H1 (cell line): ENCODE results near the gene PRRC2A. TPM values are rescaled to one million over a fixed set of nuclear protein-coding genes. Genes with fewer than 3 reads are reported as not detected.

Experiments used
- CTCF ChIA-PET: fragments of 300-600 bp; sonication (Branson Sonifier 250); formaldehyde crosslinking; loops from one replicate; lab custom pipeline; 2021; ENCODE audit not compliant: partially characterized antibody; lab: Charles Lee
- POLR2A ChIA-PET: fragments of 300-600 bp; sonication (Branson Sonifier 250); formaldehyde crosslinking; loops from one replicate; lab custom pipeline; 2021; ENCODE audit warnings: inconsistent platforms; ENCODE audit not compliant: partially characterized antibody; lab: Charles Lee
- DNase-seq, 2 experiments: peaks; one replicate each; pipeline versions ENCODE4 v3.0.0 to v3.0.0-alpha.2; 2010 to 2022; ENCODE audit warnings: low spot score in 2 of 2, low read depth in 1 of 2, mixed read lengths in 1 of 2
- FAIRE-seq: peaks from 2 replicates; lab custom pipeline; 2011; peaks lifted over from hg19 to GRCh38; lab: Jason Lieb, UNC
- H2AFZ ChIP-seq: 2 replicates; pipeline ENCODE4 v1.8.1; 2012; ENCODE audit warnings: low read length, inconsistent platforms
- H2AK5ac ChIP-seq: 2 replicates; pipeline ENCODE4 v1.6.1; 2013; ENCODE audit warnings: low read depth, low read length
- H2BK120ac ChIP-seq: replicated peaks from 2 replicates; pipeline ENCODE3; 2013; ENCODE audit warnings: low read depth, low read length, inconsistent platforms
- H2BK12ac ChIP-seq: 2 replicates; pipeline ENCODE4 v1.6.1; 2013; ENCODE audit warnings: low read depth, low read length
- H2BK15ac ChIP-seq: 2 replicates; pipeline ENCODE4 v1.6.1; 2013; ENCODE audit warnings: low read length
- H2BK20ac ChIP-seq: 2 replicates; pipeline ENCODE4 v1.6.1; 2013; ENCODE audit warnings: low read length
- H2BK5ac ChIP-seq: 2 replicates; pipeline ENCODE4 v1.6.1; 2013; ENCODE audit warnings: low read depth, low read length
- H3K14ac ChIP-seq: 2 replicates; pipeline ENCODE4 v1.6.1; 2013; ENCODE audit warnings: inconsistent platforms; ENCODE audit not compliant: insufficient read length
- H3K18ac ChIP-seq: 2 replicates; pipeline ENCODE4 v1.6.1; 2013; ENCODE audit warnings: low read length; ENCODE audit errors: extremely low read depth
- H3K23ac ChIP-seq: 2 replicates; pipeline ENCODE4 v1.6.1; 2013; ENCODE audit warnings: inconsistent platforms; ENCODE audit not compliant: insufficient read length
- H3K23me2 ChIP-seq: 2 replicates; pipeline ENCODE4 v1.6.1; 2013; ENCODE audit warnings: low read depth, low read length
- H3K27ac ChIP-seq: 2 replicates; pipeline ENCODE4 v1.6.1; 2011; ENCODE audit warnings: low read depth, low read length, inconsistent platforms
- H3K27me3 ChIP-seq, 4 experiments: replicated peaks in 1 of 4; 1 replicate in 1 of 4; 2 replicates in 3 of 4; pipeline versions ENCODE4 v1.6.1 to v1.8.1; 2011 to 2013; ENCODE audit warnings: low read length in 3 of 4, mild to moderate bottlenecking in 3 of 4, inconsistent platforms in 2 of 4, mixed read lengths in 2 of 4, moderate library complexity in 1 of 4; ENCODE audit not compliant: control insufficient read depth in 3 of 4, insufficient read depth in 3 of 4; ENCODE audit errors: extremely low read depth in 1 of 4
- H3K36me3 ChIP-seq, 4 experiments: 2 replicates each; pipeline versions ENCODE4 v1.6.1 to v1.8.1; 2011 to 2013; ENCODE audit warnings: mild to moderate bottlenecking in 4 of 4, low read length in 3 of 4, moderate library complexity in 2 of 4, control low read depth in 1 of 4, inconsistent platforms in 1 of 4; ENCODE audit not compliant: insufficient read depth in 4 of 4, control insufficient read depth in 2 of 4
- H3K4ac ChIP-seq: replicated peaks from 2 replicates; pipeline ENCODE3; 2013; ENCODE audit warnings: low read length, low read depth, mixed read lengths, inconsistent platforms; ENCODE audit not compliant: insufficient read length
- H3K4me1 ChIP-seq, 4 experiments: replicated peaks in 1 of 4; 1 replicate in 1 of 4; 2 replicates in 3 of 4; pipeline versions ENCODE4 v1.6.1 to v1.8.1; 2011 to 2013; ENCODE audit warnings: low read length in 3 of 4, inconsistent platforms in 2 of 4, mixed read lengths in 1 of 4; ENCODE audit not compliant: insufficient read depth in 4 of 4, control insufficient read depth in 3 of 4
- H3K4me2 ChIP-seq, 2 experiments: 2 replicates each; pipeline versions ENCODE4 v1.6.1 to v1.8.1; 2011 to 2013; ENCODE audit warnings: low read depth in 2 of 2, low read length in 2 of 2, control low read depth in 1 of 2, inconsistent platforms in 1 of 2, mild to moderate bottlenecking in 1 of 2; ENCODE audit not compliant: insufficient read depth in 1 of 2
- H3K4me3 ChIP-seq, 4 experiments: fragments of 200-600, 300-600 bp in 1 of 4; sonication (generic), shearing (Covaris generic), sonication (Bioruptor Twin) in 1 of 4; 2 replicates each; pipeline versions ENCODE4 v1.5.1 to v1.8.1; 2011 to 2016; ENCODE audit warnings: low read length in 4 of 4, low read depth in 3 of 4, control low read depth in 2 of 4, inconsistent platforms in 2 of 4, mild to moderate bottlenecking in 2 of 4, mixed read lengths in 1 of 4, moderate library complexity in 1 of 4; ENCODE audit not compliant: insufficient read depth in 2 of 4; ENCODE audit errors: extremely low read depth in 1 of 4
- H3K56ac ChIP-seq: replicated peaks from 2 replicates; pipeline ENCODE3; 2013; ENCODE audit warnings: low read depth, mild to moderate bottlenecking, mixed read lengths, low read length, inconsistent platforms; ENCODE audit not compliant: insufficient read length
- H3K79me1 ChIP-seq: 2 replicates; pipeline ENCODE4 v1.6.1; 2013; ENCODE audit warnings: low read depth, low read length, control low read depth
- H3K79me2 ChIP-seq, 2 experiments: 2 replicates each; pipeline versions ENCODE4 v1.6.1 to v1.8.1; 2012 to 2013; ENCODE audit warnings: low read length in 2 of 2, mild to moderate bottlenecking in 2 of 2, inconsistent platforms in 1 of 2; ENCODE audit not compliant: insufficient read depth in 2 of 2, control insufficient read depth in 1 of 2
- H3K9ac ChIP-seq, 4 experiments: replicated peaks in 1 of 4; 1 replicate in 1 of 4; 2 replicates in 3 of 4; pipeline versions ENCODE4 v1.6.1 to v1.8.1; 2011 to 2013; ENCODE audit warnings: low read depth in 3 of 4, low read length in 3 of 4, control low read depth in 2 of 4, mild to moderate bottlenecking in 2 of 4, moderate library complexity in 2 of 4, inconsistent platforms in 1 of 4; ENCODE audit errors: extremely low read depth in 1 of 4
- H3K9me3 ChIP-seq, 2 experiments: 2 replicates each; pipeline versions ENCODE4 v1.6.1 to v1.8.1; 2012 to 2013; ENCODE audit warnings: mild to moderate bottlenecking in 2 of 2, moderate library complexity in 2 of 2, control low read depth in 1 of 2, inconsistent platforms in 1 of 2, low read depth in 1 of 2, low read length in 1 of 2, mixed read lengths in 1 of 2; ENCODE audit not compliant: insufficient read depth in 2 of 2
- H4K20me1 ChIP-seq, 2 experiments: replicated peaks in 1 of 2; 2 replicates each; pipeline versions ENCODE3 to v1.8.1; 2011 to 2013; ENCODE audit warnings: inconsistent platforms in 2 of 2, low read length in 2 of 2, mild to moderate bottlenecking in 1 of 2; ENCODE audit not compliant: insufficient read depth in 2 of 2, control insufficient read depth in 1 of 2
- H4K5ac ChIP-seq: 2 replicates; pipeline ENCODE4 v1.6.1; 2013; ENCODE audit warnings: low read length, low read depth, mixed read lengths, inconsistent platforms; ENCODE audit not compliant: insufficient read length
- H4K8ac ChIP-seq: 2 replicates; pipeline ENCODE4 v1.8.0; 2013; ENCODE audit warnings: mild to moderate bottlenecking, moderate library complexity, low read length, inconsistent platforms; ENCODE audit not compliant: insufficient read depth; ENCODE audit errors: extremely low read depth
- H4K91ac ChIP-seq: replicated peaks from 2 replicates; pipeline ENCODE3; 2013; ENCODE audit warnings: low read length, mixed read lengths, inconsistent platforms; ENCODE audit not compliant: insufficient read length
- EZH2 ChIP-seq: fragments of 200-600 bp; sonication (generic); IDR thresholded peaks from 2 replicates; pipeline ENCODE4 v1.7.1; 2012; ENCODE audit warnings: low read depth, mild to moderate bottlenecking, moderate library complexity, low read length, inconsistent platforms; ENCODE audit not compliant: severe bottlenecking
- KDM5A ChIP-seq: fragments of 200-600 bp; IDR thresholded peaks from 2 replicates; pipeline ENCODE4 v1.7.1; 2012; ENCODE audit warnings: mild to moderate bottlenecking, low read length, inconsistent platforms, mixed read lengths
- MAFK ChIP-seq: IDR thresholded peaks from 2 replicates; pipeline ENCODE4 v1.6.1; 2012; ENCODE audit warnings: low read depth, mild to moderate bottlenecking, improper control_type of control experiment, low read length
- NANOG ChIP-seq: IDR thresholded peaks from 2 replicates; pipeline ENCODE4 v1.6.1; 2011; ENCODE audit warnings: low read length, low read depth, mild to moderate bottlenecking, inconsistent platforms; ENCODE audit not compliant: insufficient read depth, poor library complexity, severe bottlenecking
- RFX5 ChIP-seq: IDR thresholded peaks from 2 replicates; pipeline ENCODE4 v1.6.1; 2011; ENCODE audit warnings: low read depth, low read length, improper control_type of control experiment, borderline replicate concordance
- TBP ChIP-seq: IDR thresholded peaks from 2 replicates; pipeline ENCODE4 v1.6.1; 2011; ENCODE audit warnings: low read depth, low read length, improper control_type of control experiment
- WGBS, 2 experiments: shearing (Covaris generic) in 1 of 2; methylation state at CpG; one replicate each; pipeline versions ENCODE4 v1.1.6 to v1.1.7; 2013 to 2015; ENCODE audit warnings: low lambda C conversion rate in 2 of 2, mixed read lengths in 2 of 2, inconsistent platforms in 1 of 2, low coverage in 1 of 2, missing lambda C conversion rate in 1 of 2; ENCODE audit not compliant: insufficient replicate concordance in 2 of 2, insufficient coverage in 1 of 2, insufficient read length in 1 of 2; ENCODE audit errors: extremely low coverage in 1 of 2, missing lambda C conversion rate in 1 of 2; 5-methylcytosine and 5-hydroxymethylcytosine counted together
- polyA plus RNA-seq, 7 experiments: library from polyadenylated mRNA; depleted of rRNA in 3 of 7; stranded (reverse) in 5 of 7; unstranded in 2 of 7; fragments of >200 nt in 5 of 7; fragments of 200-250 nt in 2 of 7; gene quantifications; 1 replicate in 5 of 7; 2 replicates in 1 of 7; 4 replicates in 1 of 7; pipeline versions ENCODE4 v1.2.1 to v1.2.3, GENCODE V29; 2011 to 2013; ENCODE audit warnings: missing spikeins in 2 of 7, mixed read lengths in 2 of 7
- total RNA-seq: library from RNA; stranded (reverse); fragmentation: NEBNext Ultra II Directional; extraction: Animal tissue kit (Norgen Biotek cat#: 25700); gene quantifications from 2 replicates; pipeline ENCODE4 v1.2.1, GENCODE V29; 2021

The PRRC2A gene
- total and polyA plus RNA-seq, 2 of the 8 experiments (the other 6 are each of a cell fraction or from before 2014, with no cell fraction given), result 118 to 300 TPM

- Histone ChIP-seq H2BK12ac (no peak overlapping the region), H3K79me1 (peaks cover 9% of the 10 kb centered on the region), H3K27ac (no peak overlapping the region), H2BK5ac (no peak overlapping the region), H4K5ac (no peak overlapping the region), H3K36me3 (peaks cover 4 to 13% (median 9%) of the 10 kb centered on the region in 4 experiments; a peak in 6 of 8 replicates), H2BK20ac (no peak overlapping the region), H3K79me2 (peaks cover 0 to 26% of the 10 kb centered on the region in 2 experiments; a peak in 2 of 4 replicates), H4K20me1 (peaks cover 0 to 3% of the 10 kb centered on the region in 2 experiments), H3K4me1 (peaks cover 0 to 7% (median 2%) of the 10 kb centered on the region in 4 experiments; a peak in 3 of 7 replicates), H3K9me3 (no peaks in the 10 kb centered on the region), H3K56ac (no peak overlapping the region), H3K18ac (no peak overlapping the region), H3K23ac (no peak overlapping the region), H3K4me2 (no peak overlapping the region; a peak in 1 of 4 replicates), H2AFZ (no peak overlapping the region), H2BK15ac (no peak overlapping the region), H3K9ac (no peak overlapping the region), H4K8ac (no peak overlapping the region), H3K4ac (no peak overlapping the region), H3K23me2 (peaks cover 4% of the 10 kb centered on the region; the same call in 1 of the 2 replicates), H2AK5ac (no peak overlapping the region), H3K4me3 (no peak overlapping the region), H3K27me3 (no peaks in the 10 kb centered on the region), H3K14ac (no peak overlapping the region), H2BK120ac (no peak overlapping the region), H4K91ac (no peak overlapping the region)
- DNase-seq (no peak), FAIRE-seq (no peak)
- POLR2A ChIA-PET, result interaction anchor here (1.5 to 25.5 kb wide), 5 partner anchors 6 to 116 kb away, joined by 6 to 883 read pairs (median 52); partner anchors contain the start of genes AIF1, ATP6V1G2, C6orf47 and CSNK2B
- CTCF ChIA-PET, result interaction anchor here (1.0 to 3.2 kb wide), 3 partner anchors 108 to 115 kb away, joined by 6 to 9 read pairs (median 7); no protein-coding TSS in a partner anchor
- TF ChIP-seq NANOG, result no peak
- TF ChIP-seq KDM5A, result no peak
- TF ChIP-seq MAFK, result no peak
- no peak for TF ChIP-seq EZH2
- TF ChIP-seq RFX5, result no peak
- no peak for TF ChIP-seq TBP
- 67% methylated on average over 4 of the region's 4 CpGs; no CpG with 5 or more reads in 1 of the 2 experiments for WGBS, 2 experiments
Observed at GRCh38 chr6:31658158-31658688, 37.7 kb downstream of the PRRC2A start.
